Endothelial cell of umbilical vein (primary cell): ENCODE measurements around the gene ZNF398.

Source experiments
- CTCF ChIP-seq, 2 donors: IDR thresholded peaks; 1 replicate in 1 of 2; 2 replicates in 1 of 2; pipeline ENCODE4 v1.5.1; 2011; ENCODE audit warnings: low read length in 2 of 2, mild to moderate bottlenecking in 2 of 2, moderate library complexity in 2 of 2, control low read depth in 1 of 2, inconsistent platforms in 1 of 2, low read depth in 1 of 2; ENCODE audit not compliant: insufficient read depth in 1 of 2; ENCODE audit errors: extremely low read depth in 1 of 2
- EZH2 ChIP-seq: IDR thresholded peaks from 2 replicates; pipeline ENCODE4 v1.6.1; 2012; ENCODE audit warnings: borderline replicate concordance, low read depth, mild to moderate bottlenecking, moderate library complexity, low read length, inconsistent platforms; ENCODE audit not compliant: severe bottlenecking
- MAX ChIP-seq: IDR thresholded peaks from 2 replicates; pipeline ENCODE4 v1.6.1; 2011; ENCODE audit not compliant: insufficient read depth, insufficient read length
- POLR2A ChIP-seq: IDR thresholded peaks from 2 replicates; pipeline ENCODE4 v1.6.1; 2012; ENCODE audit warnings: low read depth, mild to moderate bottlenecking, control low read depth, low read length
- POLR2AphosphoS5 ChIP-seq: IDR thresholded peaks from 2 replicates; pipeline ENCODE4 v1.6.1; 2012; ENCODE audit warnings: low read depth, mild to moderate bottlenecking, control low read depth, low read length, moderate library complexity; ENCODE audit not compliant: insufficient read depth

- no peak for TF ChIP-seq CTCF (IDR thresholded peaks at IDR 0.05; ENCODE audit: extremely low read depth in 1 of 2, insufficient read depth in 1 of 2, low read depth in 1 of 2, low read length in 2 of 2)
- no peak for TF ChIP-seq POLR2A
- TF ChIP-seq MAX = no peak
- no peak for TF ChIP-seq EZH2
- no peak for TF ChIP-seq POLR2AphosphoS5
These were observed 73.3 kb downstream of the ZNF398 start for GRCh38 chr7:149220534-149220933.
